HTERT RPE-1 (cell line): Measurements from ENCODE around the gene IRF5.

Source experiments
- in situ Hi-C: fragments of 300-500 bp; cut with MboI; formaldehyde crosslinking; loops from 4 replicates; pipeline ENCODE4 v1.14.3; 2020; ENCODE audit warnings: low sequenced_read_pairs

Gene IRF5

DNA sequence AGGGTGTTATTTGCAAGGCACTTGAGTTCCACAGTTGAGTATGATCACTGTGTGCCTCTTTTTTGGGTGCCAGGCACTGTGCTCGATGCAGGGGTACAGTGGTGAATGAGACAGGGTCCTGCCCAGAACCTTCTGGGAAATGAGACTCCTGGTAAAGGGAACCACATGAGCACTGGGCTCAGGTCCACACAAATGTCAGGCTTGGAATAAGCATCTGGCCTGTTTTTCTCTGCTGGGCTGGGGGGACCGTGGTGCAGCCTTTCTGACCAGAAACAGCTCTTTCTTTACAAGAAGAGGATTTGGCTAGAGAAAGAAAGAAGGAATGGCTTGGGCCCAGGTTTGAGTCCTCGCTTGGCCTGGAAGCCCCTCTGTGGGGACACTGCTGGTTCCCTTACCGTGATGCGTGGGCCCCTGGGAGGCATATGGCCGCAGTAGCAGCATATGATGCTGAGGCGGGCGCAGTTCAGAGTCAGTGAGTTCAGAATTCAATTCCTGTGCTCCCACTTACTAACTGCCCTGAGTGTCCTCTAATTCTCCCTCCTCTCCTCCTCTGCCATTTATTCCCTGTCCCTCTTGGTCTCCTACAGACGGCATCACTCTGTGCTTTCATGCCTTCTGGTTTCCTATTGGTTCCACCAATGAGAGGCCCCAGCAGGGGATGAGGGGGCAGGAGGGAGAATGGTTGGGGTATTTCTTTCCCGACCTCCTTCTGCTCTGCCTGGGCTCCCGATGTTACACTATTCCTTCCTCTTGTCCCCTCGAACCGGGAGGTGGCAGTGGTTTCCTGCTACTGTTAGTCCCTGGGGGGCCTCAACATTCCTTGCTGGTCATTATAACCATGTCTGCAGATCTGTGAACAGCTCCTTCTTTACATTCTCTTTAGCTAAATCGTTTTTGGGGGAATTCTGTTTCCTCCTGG, 17.6 kb upstream of the IRF5 start:
- in situ Hi-C loops, result no loop called here

DNA sequence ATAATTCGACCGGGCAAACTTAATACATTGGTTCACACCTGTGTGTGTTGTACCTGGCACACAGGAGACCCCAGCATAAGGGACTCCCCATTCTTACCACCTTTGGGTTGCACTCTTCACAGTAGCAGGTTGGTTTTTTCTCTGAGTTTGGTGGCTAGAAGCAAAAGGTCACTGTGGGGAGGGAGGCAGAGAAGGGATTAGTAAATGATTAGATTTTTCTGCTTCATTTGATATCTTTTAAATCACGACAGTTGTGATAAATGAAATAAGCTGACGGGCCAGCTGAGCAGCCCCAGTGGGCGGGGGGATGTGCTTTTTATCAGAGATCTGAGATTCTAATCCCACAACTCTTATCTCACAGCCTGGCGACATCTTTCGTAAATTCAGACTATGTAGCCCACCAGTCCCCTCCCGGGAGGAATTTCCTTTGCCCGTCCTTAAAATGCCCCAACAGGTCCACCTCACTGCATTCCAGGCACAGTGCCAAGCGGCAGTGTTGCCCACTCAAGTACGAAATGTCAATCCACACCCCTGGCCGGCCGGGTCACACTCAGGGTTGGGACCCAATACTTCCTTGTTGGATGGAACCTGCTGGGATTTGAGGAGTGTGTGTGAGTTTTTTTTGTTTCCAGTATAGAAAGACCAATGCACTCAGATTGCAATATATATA, 16.7 kb upstream of the IRF5 start:
- in situ Hi-C loops, result no loop called here

DNA sequence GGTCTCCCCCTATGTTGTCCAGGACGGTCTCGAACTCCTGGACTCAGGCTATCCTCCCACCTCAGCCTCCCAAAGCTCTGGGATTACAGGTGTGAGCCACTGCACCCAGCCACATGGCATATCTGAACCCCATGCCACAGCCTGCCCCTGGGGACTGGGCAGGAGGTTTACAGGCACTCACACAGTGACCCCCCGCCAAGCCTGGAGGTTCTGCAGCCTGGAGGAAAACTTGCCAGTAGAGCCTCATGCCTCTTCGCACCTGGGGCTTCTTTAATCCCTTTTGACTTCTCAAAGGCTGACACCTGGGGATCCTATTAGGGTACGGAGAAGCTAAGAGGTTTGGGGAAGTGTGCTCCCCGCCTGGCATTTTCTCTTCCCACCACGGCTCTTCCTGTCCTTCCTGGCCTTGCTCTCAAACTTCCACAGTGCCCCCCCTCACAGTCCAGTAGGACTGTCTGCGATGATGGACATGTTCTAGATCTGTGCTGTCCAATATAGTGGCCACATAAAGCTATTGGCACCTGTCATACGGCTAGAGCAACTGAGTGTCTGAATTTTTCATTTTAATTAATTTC, 15.8 kb upstream of the IRF5 start:
- in situ Hi-C loops, result no loop called here

DNA sequence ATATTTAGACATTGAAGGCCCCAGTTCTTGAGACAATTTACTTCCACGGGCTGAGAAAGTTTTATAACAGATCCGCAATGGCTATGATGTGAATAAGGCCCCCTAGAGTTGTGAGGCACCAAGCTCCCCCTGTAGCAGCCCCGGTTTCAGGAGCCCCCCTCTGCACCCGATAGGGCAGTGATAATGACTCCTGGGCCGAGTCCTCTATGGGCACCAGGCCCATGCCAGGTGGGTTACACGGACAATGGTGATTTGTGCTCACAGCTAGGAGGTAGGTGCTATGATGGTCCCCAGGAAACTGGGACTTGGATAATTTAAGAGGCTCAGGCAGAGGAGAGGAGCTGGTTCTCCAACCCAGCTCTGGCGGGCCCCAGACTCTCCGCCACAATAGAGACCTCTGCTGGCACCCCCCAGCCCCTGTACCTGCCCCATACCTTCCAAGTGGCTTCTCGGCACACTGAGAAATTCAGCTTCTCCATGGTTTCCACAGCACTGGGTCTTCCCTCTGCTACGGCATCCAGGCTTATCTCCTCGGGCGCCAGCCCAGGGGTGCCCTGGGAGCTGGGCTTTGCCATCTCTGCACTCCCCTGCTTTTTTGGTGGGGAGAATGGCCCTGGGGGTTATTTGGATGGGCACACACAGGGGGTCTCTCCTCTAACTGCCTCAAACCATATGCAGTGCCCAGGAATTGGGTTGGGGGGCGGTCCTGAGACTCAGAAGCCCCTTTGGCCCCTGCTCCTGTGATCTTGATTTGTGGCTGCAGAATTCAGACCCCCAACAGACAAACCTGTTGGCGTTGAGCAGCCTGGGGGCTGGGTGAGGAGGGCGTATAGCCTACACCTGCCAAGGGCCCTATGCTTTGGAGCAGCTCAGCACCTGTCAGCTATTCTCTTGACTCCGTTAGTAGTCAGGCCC, 15.0 kb upstream of the IRF5 start:
- in situ Hi-C loops, result no loop called here

DNA sequence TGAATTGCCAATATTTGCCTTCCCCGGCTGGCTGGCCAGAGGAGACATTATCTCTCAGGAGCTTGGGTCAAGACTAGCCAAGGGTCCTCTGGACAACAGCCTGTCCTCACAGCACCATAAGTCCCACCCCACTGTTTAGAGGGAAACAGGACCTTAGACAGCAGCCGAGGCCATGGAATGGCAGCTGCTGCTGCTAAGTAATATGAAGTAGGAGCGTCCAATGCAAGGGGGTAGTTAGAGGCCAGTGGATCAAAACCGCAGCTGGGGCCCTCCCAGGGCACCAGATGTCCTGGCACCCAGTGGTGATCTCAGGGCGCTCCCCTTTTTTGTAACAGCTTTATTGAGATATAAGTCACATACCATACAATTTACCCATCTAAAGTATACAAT, 14.3 kb upstream of the IRF5 start:
- in situ Hi-C loops, result no loop called here

DNA sequence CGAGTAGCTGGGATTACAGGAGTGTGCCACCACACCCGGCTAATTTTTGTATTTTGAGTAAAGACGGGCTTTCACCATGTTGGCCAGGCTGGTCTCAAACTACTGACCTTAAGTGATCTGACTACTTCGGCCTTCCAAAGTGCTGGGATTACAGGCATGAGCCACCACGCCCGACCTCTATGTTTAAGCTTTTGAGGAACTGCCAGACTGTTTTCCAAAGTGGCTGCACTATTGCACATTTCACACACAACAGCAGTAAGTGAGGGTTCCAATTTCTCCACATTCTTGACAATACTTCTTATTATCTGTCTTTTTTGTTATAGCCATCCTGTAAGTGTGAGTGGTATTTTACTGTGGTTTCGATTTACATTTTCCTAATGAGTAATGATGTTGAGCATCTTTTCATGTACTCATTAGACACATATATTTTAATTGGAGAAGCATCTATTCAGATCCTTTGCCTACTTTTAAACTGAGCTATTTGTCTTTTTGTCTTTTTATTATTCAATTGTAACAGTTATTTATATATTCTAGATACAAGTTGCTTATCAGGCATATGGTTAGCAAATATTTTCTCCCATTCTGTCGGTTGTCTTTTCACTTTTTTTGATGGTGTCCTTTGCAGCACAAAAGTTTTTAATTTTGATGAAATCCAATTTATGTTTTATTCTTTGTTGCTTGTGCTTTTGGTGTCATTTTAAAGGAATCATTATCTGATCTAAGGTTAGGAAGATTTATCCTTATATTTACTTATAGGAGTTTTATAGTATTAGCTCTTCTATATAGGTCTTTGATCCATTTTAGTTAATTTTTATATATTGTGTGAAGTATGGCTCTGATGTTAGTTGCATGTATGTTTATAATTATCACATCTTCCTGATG, 12.8 kb upstream of the IRF5 start:
- in situ Hi-C loops, result no loop called here

DNA sequence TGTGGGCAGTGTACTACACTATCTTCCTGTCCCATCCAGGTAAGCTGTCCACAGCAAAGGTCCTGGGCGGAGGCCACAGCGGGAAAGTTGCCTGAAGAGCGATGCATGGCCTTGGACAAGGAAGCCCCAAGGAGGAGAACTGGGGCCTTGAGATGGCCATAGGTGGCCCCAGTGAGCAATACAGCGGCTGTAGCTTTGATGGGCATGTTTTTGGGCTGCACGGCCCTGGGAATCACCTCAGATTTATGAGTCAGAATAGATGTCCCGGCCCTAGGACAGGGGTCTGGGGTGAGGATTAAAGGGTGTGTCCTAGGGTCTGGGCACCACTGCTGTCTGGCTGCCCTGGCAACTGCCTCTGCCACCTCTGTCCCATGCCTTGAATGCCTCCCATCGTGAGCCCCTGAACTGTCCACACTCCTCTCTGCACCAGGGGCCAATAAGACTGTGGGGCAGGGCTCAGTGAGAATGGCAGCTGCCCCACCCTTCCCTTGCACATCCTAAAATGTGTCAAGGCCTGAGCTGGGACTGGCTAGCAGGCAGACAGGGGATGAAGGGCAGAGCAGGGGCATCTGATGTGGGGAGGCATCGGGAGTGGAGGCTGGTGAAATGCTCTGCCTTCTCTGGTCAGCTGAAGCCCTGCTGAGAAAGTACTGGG, 9.4 kb upstream of the IRF5 start:
- in situ Hi-C loops, result no loop called here

DNA sequence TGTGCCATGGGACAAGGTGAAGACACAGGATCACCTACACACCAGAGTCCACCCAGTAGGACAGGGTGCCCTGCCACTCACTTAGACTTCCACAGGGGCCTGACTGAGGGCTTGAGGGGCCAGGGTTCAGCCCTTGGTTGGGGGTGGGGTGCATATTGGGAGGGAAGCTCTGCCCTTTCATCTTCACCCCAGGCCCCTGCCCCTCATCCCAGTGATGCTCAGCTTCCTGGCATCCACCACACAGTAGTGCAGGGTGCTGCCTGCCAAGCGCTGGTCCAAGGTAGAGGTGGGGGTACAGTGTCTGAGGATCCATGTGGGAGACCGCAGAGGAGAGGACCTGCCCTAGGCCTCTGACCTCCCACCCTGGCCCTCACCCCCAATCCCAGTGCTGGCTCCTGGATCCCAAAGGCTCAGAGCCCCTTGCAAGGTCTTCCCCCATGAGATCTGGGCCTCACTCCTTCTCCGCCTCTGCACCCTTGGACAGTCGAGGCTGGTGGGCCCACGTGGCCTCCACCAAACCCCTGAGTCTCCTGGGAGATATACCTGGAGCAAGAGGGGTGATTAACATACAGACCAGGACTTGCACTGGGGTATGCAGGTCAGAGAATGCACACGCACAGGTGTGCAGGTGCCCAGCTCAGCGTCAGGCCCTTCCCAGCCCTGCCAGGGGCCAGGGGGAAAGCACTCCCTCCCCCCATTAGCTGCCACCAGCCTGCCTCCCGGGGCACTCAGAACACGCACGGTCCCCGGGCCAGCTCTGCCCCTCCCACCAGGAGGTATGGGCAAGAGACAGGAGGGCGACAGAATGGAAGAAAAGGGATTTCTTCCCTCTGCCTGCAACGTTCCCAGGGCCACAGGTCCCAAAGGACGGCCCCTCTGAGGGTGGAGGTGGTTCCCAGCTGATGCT, 8.6 kb upstream of the IRF5 start:
- in situ Hi-C loops, result no loop called here

DNA sequence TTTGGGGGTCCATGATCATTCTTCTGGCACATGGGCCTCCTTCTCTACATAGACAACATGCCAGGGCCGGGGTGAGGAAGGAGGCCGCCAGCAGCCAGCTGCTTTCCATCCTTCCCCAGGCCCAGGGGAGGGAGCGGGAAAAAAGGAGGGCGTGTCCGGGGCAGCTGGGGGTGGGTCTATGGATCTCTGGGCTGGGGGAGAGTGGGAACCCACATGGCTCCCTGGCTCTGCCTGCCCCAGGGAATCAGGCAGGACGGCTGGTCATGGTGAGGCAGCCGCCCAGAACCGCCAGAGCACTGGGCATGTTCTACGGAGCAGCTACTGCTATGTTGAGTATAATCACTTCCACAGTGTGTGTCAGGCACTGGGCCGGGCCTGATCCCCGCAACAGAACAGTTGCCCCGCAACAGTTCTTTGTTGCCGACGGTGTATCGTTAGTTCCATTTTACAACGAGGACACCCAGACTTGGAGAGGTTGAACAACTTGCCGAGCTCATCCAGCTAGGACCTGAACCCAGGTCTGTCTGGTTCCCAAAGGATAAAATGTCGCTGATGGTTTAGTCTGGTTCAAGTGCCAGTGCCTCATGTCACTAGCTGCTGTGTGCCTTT, 6.4 kb upstream of the IRF5 start:
- in situ Hi-C loops, result no loop called here

DNA sequence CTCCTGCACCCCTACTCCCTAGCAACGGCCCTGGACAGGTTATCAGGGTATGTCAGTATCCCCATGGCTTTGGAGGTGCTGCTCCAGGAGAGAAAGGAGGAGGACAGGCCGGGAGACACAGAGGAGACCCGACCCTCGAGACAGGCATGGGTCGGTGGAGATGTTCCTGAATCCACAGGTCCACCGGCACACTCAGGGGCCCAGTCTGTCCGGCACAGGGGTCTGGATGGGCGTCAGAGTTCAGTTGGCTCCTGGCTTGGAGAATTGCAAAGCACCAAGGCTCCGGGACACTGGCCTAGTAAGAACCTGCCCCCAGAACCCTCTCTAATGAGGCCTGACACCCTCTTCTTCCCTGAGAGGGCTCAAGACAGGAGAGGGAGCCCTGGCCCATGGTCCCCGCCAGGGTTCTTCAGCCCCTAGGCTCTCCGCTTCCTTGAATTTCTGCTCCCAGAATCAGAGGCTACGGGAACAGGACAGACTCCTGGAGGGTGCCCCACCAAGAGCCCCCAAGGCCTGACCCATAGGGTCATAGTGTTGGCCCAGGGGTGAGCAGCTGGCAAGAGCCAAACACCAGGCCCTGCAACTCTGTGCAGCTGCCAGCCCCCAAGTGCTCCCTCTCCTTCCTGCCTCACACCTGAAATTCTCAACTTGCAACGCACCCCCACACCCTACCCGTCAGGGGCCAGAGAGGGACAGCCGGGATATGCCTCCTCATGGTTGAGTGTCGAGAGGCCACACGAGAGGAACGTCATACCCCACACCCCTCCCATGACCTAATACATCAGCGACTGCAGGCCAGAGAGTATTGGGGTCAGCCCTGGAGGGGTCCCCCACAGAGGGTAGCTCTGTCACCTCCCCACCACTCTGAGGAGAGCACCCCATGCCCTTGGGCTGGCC, 5.5 kb upstream of the IRF5 start:
- in situ Hi-C loops, result no loop called here

DNA sequence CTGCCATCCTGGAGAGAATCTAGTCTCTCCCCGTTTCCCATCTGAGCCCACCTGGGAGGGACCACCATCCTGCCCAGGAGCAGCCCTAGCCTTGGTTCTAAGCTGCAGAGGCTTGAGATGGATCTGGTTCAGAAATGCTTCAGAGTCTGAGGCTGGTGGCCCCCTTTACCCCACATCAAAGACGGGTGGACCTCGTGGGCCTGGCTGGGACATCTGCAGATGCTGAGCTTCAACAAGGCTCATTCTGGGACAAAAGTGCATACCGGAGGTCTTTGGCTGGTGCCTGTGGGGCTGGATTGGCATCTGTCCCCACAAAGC, 4.9 kb upstream of the IRF5 start:
- in situ Hi-C loops, result no loop called here

DNA sequence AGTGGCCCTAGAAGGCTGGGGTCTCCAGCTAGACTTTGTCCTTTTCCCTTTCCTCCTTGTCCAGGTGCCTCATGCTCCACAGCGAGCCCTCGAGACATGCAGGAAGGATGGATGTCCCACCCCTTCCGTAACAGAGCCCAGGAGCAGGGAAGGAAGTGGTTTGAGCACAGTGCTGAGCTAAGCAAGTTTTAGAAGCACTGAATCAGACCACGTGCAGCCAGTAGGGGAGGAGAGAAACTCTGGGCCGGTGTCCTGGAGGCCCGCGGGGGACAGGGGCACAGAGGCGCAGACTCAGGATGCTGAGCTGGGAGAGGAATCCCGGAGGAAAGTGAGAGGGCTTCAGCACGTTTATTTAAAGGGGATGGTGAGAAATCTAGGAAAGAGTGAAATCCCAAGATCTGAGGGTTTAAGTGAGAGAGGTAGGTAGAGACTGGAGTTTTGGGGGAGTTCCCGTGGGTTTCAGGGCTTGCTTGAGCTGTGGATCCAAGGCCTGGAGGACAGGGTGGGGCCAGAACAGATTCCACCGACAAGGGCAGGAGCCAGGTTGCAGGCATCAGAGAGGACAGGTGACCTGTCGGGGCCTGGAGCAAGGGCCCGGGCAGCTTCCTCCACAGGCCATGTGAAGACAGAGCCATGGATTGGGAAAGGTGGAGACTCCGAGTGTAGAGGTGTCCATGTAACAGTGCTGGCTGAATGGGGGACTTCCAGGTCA, 4.4 kb upstream of the IRF5 start:
- in situ Hi-C loops, result no loop called here

DNA sequence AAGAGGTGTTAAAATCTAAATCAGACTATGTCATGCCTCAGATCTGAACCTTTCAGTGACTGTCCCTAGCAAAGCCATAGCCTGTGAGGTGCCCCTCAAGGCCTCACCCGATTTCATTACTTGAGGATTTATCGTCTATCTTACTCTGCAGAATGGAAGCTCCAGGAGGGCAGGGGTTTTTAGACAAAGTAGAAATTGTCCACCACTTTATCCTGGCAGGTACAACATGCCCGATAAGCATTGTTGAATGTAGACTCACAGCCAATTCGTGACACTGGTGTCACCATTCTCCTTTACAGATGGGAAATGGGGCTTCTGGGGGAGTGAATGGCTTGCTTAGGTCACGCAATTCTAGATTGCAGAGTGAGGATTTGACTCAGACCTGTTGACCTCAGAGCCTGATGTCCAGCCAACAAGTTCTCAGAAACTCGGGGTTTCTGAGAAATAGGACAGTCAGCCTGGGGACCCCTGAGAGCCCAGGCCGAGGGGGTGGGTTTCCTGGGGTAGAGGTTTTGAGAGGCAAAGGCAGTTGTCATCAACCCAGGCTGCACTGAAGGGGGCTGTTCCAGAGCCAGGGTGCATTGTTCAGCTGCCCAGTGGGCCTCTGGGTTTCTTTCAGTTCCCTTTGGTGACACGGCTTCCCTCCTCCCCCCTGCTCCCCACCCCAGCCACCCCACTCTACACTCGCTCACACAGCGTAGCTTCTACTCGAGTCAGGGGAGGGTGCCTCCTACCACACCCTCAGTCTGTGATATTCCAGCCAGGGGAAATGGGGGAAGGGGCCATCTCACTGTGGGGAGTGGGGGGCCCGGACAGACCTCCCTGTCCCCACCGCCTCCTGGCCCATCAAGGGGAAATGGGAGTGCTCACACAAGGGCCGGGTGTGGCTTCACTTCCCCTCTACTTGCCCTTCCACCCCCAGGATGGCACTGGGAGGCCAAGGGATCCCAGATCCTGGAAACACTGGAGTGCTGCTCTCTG, 3.1 kb upstream of the IRF5 start:
- in situ Hi-C loops, result no loop called here

DNA sequence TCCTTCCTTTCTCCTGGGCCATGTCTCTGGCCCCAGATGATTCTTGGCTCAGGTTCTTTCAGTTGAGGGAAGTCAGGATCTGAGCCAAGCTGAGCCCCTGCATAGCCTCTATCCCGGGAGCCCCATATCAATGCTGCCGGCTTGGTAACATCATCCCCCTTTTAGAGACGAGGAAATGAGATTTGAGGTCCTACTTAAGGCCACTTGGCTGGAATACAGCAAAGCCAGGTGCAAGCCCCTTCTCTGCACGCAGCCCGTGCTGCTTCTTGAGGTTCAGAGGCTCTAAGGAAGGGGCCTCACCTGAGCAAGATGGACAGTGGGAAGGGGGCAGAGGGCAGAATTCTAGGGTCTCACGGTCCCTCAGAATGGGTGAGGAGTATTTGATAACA, 2.4 kb upstream of the IRF5 start:
- in situ Hi-C loops, result no loop called here

DNA sequence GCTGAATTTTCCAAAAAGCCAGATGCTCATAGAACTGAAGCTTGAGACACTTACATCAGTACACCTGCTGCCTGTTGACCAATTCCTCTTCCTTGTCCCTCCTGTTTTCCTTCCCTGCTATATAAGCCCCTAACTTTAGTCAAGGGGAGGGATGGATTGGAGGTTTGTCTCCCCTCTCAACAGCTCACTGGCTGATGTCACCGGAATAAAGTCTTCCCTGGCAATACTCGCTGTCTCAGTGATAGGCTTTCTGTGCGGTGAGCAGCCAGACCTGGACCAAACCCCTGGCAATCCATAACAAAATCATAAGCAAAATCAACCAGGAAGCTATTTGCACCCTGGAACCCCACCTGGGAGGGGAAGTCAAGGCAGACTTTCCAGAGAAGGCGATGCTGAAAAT, 929 bp upstream of the IRF5 start:
- in situ Hi-C loops, result no loop called here

DNA sequence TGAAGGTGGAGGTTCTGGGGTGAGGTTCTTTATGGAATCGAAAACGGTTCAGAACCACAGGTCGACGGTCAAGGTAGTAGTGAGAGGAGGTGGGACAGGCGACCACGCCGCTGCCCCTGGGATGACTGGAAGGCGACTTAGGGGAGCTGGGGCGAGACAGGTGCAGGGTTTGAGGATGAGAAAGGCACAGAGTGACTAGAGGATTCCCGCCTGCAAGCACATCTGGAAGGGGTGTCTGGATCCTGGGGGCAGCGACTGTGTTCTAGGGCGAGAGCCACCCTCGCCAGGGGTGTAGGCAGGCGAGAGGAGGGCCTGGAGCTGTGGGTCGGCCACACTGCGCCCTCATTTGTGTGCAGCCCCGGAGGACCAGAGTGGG, 468 bp upstream of the IRF5 start:
- in situ Hi-C loops, result no loop called here
